HG03159 (cell line): ENCODE results near the gene DUSP3.

Experiments
- ATAC-seq: cut with Tn5 transposase; IDR thresholded peaks from one replicate; pipeline ENCODE4 v1.9.1; 2021; ENCODE audit warnings: mild to moderate bottlenecking, moderate library complexity; ENCODE audit not compliant: unreplicated experiment

Gene DUSP3

DNA sequence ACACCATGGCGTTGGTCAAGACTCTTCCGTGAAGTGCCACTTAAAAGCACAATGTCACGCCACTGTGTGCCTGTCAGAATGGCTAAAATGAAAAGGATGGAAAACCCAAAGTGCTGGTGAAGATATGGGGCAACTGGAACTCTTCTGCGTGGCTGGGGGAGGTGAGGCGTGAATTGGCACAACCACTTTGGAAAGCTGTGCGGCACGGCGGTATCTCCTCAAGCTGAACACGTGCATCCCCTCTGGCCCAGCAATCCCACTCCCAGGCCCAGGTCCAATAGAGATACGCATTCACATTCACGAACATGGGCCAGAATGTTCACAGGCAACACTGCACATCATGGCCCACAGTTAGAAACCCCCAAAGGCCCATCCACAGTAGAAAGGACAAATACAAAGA lies 8.9 kb downstream of the DUSP3 start:
- no peak for ATAC-seq

DNA sequence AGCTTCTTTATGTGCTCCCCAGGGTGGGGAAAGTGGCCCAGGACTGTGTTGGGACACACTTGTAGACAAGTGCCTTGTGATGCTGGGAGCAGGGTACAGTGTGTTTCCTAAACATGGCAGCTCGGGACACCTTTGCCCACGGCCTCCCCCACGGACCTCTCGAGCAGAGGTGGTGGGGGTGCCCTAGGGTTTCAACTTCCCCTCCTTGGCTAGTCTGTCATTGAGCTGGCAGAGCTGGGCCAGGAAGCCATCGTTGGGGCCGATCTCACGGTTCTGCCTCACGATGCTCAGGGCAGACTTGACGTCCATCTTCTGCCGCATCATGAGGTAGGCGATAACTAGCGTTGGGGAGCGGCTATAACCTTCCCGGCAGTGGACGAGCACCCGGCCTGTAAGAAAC lies 9.4 kb downstream of the DUSP3 start:
- no peak for ATAC-seq

GRCh38 chr17:43768943-43769342 lies 9.8 kb downstream of the DUSP3 start:
- ATAC-seq = no peak

DNA sequence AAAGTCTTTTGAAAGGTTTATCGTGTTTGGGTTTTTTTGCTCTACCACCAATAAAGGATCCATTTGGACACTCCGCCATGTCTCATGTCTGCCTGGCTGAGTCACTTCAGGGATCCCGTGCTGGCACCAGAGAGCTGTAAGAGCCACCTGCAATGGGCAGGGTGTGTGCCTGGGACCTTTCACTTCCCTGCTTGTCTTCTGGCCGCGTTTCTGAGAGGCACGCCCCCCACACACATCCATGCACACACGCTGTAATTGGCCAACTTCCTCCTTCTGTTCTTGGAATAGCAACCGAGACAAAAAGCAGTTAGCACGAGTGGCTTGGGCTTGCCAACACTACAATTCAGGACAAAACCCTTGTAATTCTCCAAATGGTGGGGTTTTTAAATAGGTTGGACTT lies 10.4 kb downstream of the DUSP3 start:
- no peak for ATAC-seq

DNA sequence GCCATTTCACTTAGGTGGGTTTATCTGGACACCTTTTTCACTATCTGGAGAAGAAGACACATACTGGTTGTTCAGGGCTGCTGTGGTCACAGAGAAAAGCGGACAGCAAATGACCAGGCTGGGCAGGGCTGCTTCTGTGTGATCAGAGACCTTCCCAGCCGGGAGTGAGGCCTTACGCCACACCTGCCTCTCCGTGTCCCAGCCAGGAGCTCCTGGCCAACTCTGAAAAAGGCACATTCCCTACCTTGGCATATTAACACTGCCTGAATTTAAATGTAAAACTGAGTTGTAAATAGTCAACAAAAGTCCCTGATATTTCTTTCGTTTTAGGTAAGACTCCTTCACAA lies 11.1 kb downstream of the DUSP3 start:
- ATAC-seq = no peak

DNA sequence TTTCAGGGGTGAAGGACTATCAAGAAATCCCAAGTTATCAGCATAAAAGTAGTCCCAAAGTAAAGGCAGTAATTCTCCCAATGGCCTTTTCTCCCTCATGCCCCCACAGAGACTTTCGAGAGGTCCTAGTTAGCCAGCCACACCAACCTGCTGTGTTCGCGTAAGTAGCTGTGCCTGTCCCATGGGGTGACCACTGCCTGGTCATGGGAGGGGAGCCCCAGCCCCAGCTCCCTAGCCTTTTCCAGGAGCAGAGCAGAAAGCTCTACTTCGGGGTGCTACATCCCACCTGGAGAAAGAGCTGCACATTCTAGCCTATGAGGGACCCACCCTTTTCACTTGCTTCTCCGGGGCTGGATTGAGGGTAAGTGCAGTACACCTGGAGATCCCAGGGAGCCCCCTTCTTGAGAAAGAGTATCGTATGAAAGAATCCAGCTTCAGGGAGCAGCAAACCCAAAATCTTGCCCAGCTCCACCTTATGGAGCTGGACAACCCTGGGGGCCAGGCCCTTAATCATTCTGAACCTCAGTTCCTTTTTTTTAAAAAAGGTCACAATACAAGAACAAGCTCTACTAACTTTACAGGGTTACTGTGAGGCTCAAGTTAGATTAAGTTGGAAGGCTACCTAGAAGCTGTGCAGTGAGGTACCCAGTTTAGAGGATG lies 11.6 kb downstream of the DUSP3 start:
- no peak for ATAC-seq

GRCh38 chr17:43766413-43767052 lies 12.2 kb downstream of the DUSP3 start:
- ATAC-seq = no peak

DNA sequence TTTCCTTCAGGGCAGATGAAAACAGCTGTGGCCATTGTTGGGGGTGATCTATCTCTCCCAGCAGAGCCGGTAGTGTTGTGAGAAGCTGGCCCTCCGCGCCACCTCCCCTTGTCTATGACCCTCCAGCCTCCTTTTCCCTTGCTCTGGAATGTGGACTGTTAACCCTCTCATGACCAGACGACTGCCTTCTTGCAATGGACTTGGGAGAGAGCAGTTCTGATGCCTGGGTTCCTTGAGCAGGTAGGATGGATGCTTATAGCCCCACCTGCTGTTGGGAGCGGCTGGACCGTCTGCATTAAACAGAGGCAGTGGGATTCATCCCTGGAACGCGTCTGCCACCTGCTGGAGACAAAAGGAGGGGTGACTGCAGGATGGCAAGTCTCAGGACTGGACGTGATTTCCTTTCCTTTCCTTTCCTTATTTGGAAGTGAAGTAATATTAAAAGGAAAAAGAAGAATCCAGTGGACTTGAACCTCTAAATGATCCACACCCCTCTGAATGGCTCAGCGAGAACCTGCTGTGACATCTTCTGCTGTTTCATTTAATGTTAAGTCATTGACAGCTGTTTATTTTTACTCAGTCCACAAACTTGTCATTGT lies 18.4 kb downstream of the DUSP3 start:
- ATAC-seq = no peak

GRCh38 chr17:43759836-43760235 lies 18.9 kb downstream of the DUSP3 start:
- ATAC-seq = no peak

DNA sequence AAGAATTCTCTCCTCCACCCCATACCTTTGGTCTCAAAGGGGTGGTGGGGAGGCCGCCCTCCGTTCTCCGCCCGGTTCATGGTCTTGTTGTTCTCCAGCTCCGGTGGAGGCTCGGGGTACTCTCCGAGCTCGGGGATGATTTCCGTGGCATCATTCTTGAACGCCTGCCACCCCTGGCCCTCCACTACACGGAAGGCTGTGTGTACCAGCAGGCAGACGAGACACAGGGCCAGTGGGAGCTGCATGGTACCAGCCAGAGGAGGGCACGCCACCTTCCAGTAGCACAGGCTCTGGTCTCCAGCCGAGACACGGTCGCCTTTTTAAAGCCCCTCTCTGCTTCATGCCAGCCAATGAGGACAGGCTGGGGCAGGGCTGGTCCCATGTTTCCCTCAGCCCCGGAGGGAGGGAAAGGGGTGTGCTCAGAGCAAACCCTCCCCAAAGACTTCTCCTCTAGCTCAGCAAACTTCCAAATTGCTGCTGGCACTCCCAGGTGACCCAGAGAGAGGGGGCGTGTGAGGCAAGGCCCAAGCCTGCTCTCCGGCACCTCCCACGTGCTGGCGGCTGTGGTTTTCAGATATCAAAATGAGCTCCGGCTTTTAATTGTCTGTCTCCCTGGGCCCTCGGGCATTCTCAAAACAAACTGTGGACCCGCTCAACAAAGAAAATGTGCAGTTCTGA lies 20.1 kb downstream of the DUSP3 start, which contains the start of gene SOST:
TSS of gene SOST (minus strand) at position 295 of the 678 bp plus-strand sequence. CDS start at position 245, 50 bp downstream.
- no peak for ATAC-seq

DNA sequence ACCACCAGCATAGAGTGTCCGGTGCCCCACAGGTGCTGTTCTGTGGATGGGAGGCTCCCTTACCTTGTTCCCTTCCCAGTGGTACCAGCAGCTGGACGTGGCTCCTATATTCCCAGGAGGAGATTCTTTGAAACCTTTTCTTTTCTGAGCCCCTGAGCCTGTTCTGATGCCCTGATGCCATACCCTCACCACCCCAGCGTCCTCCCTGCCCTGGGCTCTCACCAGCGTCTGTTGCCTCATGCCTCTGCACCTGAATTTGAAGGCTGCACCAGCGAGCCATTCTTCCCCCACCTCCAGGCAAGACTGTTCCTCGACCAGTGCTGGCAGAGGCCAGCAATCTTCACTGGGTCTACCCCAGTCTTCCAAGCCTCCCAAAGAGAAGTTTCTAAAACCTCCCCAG lies 20.7 kb downstream of the DUSP3 start:
- no peak for ATAC-seq

DNA sequence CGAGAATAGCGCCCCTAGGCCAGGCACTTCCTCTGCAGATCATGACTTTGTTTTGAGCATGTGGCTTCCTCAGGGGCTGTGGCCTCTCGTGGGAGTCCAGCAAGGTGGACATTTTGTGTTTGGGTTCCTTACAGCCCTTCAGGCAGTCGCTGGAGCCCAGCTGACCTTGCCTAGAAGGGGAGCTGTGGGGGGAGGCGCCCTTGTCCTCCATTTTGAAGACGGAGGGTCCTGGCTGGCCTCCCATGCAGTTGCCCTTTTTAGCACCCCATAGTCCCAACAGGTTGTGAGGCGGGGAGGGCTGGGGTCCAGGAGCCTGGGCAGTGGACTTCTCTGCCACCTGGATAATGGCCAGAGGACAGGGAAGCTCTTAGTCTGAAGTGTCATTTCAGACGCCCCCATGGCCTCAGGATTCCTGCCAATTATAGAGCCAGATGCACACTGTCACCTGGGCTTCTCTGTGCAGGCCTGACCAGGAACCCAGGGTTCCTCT lies 21.6 kb downstream of the DUSP3 start:
- ATAC-seq = no peak

GRCh38 chr17:43756201-43756600 lies 22.6 kb downstream of the DUSP3 start:
- ATAC-seq = no peak

DNA sequence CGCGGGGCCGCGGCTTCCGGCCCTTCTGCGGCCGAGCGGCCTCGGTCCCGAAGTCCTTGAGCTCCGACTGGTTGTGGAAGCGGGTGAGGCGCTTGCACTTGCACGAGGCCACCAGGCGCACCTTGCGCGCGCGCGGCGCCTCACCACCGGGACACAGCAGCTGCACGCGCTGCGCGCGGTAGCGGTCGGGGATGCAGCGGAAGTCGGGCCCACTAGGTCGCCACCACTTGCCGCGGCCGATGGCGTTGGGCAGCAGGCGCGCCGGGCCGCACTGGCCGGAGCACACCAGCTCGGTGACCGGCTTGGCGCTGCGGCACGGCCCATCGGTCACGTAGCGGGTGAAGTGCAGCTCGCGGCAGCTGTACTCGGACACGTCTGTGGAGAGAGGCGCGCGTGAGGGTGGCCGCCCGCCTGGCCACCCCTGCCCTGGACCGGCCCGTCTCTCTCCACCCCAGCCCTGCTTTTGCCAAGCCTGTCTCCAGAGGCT lies 23.3 kb downstream of the DUSP3 start:
- no peak for ATAC-seq

GRCh38 chr17:43754947-43755346 lies 23.8 kb downstream of the DUSP3 start:
- no peak for ATAC-seq

GRCh38 chr17:43753493-43754129 lies 25.2 kb downstream of the DUSP3 start:
- no peak for ATAC-seq

DNA sequence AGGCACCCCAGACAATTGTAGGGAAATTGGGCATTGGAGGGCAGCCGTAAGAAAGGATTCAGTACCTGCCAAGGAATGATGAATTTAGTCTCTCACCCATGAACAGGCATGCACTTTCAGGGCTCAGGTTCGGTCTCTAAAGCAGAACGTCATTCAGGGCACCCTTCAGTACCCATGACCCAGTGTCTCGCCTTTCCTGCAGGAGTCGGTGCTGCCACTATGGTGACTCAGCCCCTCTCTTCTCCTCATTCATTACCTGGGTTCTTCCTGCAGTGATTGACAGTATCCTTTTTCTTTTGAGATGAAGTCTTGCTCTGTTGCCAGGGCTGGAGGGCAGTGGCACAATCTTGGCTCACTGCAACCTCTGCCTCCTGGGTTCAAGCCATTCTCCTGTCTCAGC lies 28.6 kb downstream of the DUSP3 start:
- no peak for ATAC-seq

GRCh38 chr17:43745541-43745940 lies 33.2 kb downstream of the DUSP3 start:
- ATAC-seq = no peak

- no peak for ATAC-seq
These were observed 37.1 kb downstream of the DUSP3 start for GRCh38 chr17:43741636-43742035.

DNA sequence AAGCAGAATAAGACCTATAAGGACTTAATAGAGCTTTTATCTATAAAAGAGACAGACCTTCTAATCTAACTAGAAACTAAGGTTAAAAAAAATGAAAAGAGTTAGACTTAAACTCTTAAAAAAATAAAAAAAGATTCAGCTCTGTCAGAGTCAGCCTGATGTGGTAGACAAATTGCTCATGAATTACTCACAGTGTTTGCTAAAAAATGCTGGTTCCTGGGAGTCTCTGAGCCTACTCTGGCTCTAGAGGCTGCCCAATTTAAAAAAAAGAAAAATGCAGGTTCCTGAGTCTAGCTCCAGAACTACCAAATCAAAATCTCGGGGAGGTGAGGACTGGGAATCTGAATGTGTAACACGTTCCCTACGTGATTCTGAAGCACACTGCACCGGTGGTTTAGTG lies 38.2 kb downstream of the DUSP3 start:
- no peak for ATAC-seq

- ATAC-seq = no peak
These were observed 41.1 kb downstream of the DUSP3 start for GRCh38 chr17:43737722-43738121.
